Omental fat pad (tissue), 4 donors: ENCODE data around the gene DKK3. TPM values are rescaled to one million over a fixed set of nuclear protein-coding genes. Genes with fewer than 3 reads are reported as not detected.

ENCODE experiments used
- ATAC-seq: fragments of 150-250 bp; one replicate; pipeline ENCODE4 v1.9.1; 2016; ENCODE audit warnings: mild to moderate bottlenecking, moderate library complexity; ENCODE audit not compliant: low FRiP score
- DNase-seq: peaks from one replicate; pipeline ENCODE4 v3.0.0-alpha.2; 2019; ENCODE audit warnings: low spot score
- CTCF ChIP-seq, 3 donors: fragments of 450-650 bp; IDR thresholded peaks; one replicate each; pipeline ENCODE4 v1.5.1; 2016 to 2017; ENCODE audit warnings: antibody characterized with exemption in 3 of 3, mild to moderate bottlenecking in 3 of 3, moderate library complexity in 2 of 3
- total RNA-seq, 4 donors: library from RNA; depleted of rRNA; stranded (reverse); fragments of >200 nt; gene quantifications; one replicate each; pipeline ENCODE4 v1.1.0, GENCODE V29; 2016

DKK3 gene
- total RNA-seq, 4 donors from 2014 or later: 16.5 to 33.6 (median 21.7) TPM

- DNase-seq: no peak
- TF ChIP-seq CTCF (IDR thresholded peaks at IDR 0.05): no peak
- no peak for ATAC-seq
These were observed 35.6 kb downstream of the DKK3 start for GRCh38 chr11:11972730-11973341.

- no peak for DNase-seq
- TF ChIP-seq CTCF (IDR thresholded peaks at IDR 0.05): no peak
These were observed 36.4 kb downstream of the DKK3 start for GRCh38 chr11:11971906-11972547.

GRCh38 chr11:11970556-11970955, 37.9 kb downstream of the DKK3 start:
- ATAC-seq: no peak
- TF ChIP-seq CTCF (IDR thresholded peaks at IDR 0.05): no peak
- no peak for DNase-seq

More at GRCh38 chr11:11971906-11972547, 36.4 kb downstream of the DKK3 start:
- no peak for ATAC-seq

- ATAC-seq: no peak
- DNase-seq: no peak
- no peak for TF ChIP-seq CTCF (IDR thresholded peaks at IDR 0.05)
These were observed 38.8 kb downstream of the DKK3 start for GRCh38 chr11:11969380-11970215.

- TF ChIP-seq CTCF (IDR thresholded peaks at IDR 0.05): no peak
- ATAC-seq (no peak), DNase-seq (no peak)
These were observed 39.7 kb downstream of the DKK3 start for GRCh38 chr11:11968511-11969280.

- DNase-seq (no peak), ATAC-seq (no peak)
These were observed 40.5 kb downstream of the DKK3 start for GRCh38 chr11:11967669-11968510.

More at GRCh38 chr11:11967669-11968510, 40.5 kb downstream of the DKK3 start:
- no peak for TF ChIP-seq CTCF (IDR thresholded peaks at IDR 0.05)
